Liver (tissue), 9 donors: Measurements from ENCODE around the gene SLC4A3. TPM values are rescaled to one million over a fixed set of nuclear protein-coding genes. Genes with fewer than 3 reads are reported as not detected.
"Not testable (repeated sequence)": the region's sequence is repeated elsewhere in the genome, so short reads cannot be mapped to it uniquely, and the experiment has no call there.

ENCODE experiments used
- DNase-seq: peaks from one replicate; pipeline ENCODE4 v3.0.0-alpha.2; 2017; ENCODE audit warnings: low spot score
- H3K27ac ChIP-seq, 2 donors: one replicate each; pipeline ENCODE4 v1.7.0; 2013; ENCODE audit warnings: inconsistent platforms in 2 of 2, low read length in 2 of 2, control low read depth in 1 of 2, low read depth in 1 of 2, mild to moderate bottlenecking in 1 of 2
- H3K27me3 ChIP-seq, 4 donors: one replicate each; pipeline versions ENCODE4 v1.6.1 to v1.7.0; 2013; ENCODE audit warnings: low read length in 3 of 4, inconsistent platforms in 1 of 4, mild to moderate bottlenecking in 1 of 4, moderate library complexity in 1 of 4; ENCODE audit not compliant: control insufficient read depth in 4 of 4, insufficient read depth in 4 of 4
- H3K36me3 ChIP-seq, 4 donors: one replicate each; pipeline versions ENCODE4 v1.6.1 to v1.7.0; 2013; ENCODE audit warnings: low read length in 3 of 4, mild to moderate bottlenecking in 3 of 4, low read depth in 1 of 4, moderate library complexity in 1 of 4; ENCODE audit not compliant: control insufficient read depth in 4 of 4, insufficient read depth in 3 of 4
- H3K4me1 ChIP-seq, 4 donors: one replicate each; pipeline versions ENCODE4 v1.6.1 to v1.7.0; 2013; ENCODE audit warnings: low read length in 3 of 4, mild to moderate bottlenecking in 3 of 4, moderate library complexity in 1 of 4; ENCODE audit not compliant: control insufficient read depth in 4 of 4, insufficient read depth in 4 of 4
- H3K4me3 ChIP-seq, 3 donors: one replicate each; pipeline versions ENCODE4 v1.6.1 to v1.7.0; 2013; ENCODE audit warnings: low read length in 3 of 3, control low read depth in 1 of 3, low read depth in 1 of 3, mild to moderate bottlenecking in 1 of 3
- H3K9ac ChIP-seq, 2 donors: one replicate each; pipeline ENCODE4 v1.7.0; 2013; ENCODE audit warnings: low read length in 2 of 2, mild to moderate bottlenecking in 2 of 2, moderate library complexity in 2 of 2, control low read depth in 1 of 2, low read depth in 1 of 2
- H3K9me3 ChIP-seq, 4 donors: one replicate each; pipeline versions ENCODE4 v1.6.1 to v1.7.0; 2013; ENCODE audit warnings: low read length in 3 of 4; ENCODE audit not compliant: control insufficient read depth in 4 of 4
- EGR1 ChIP-seq, 2 donors: IDR thresholded peaks; 2 replicates each; pipeline ENCODE4 v1.6.1; 2016 to 2018; ENCODE audit warnings: antibody characterized with exemption in 2 of 2, low read depth in 2 of 2
- FOXA1 ChIP-seq: IDR thresholded peaks from 2 replicates; pipeline ENCODE4 v1.6.1; 2016; ENCODE audit warnings: antibody characterized with exemption
- GABPA ChIP-seq, 2 donors: IDR thresholded peaks in 1 of 2; conservative IDR thresholded peaks in 1 of 2; 2 replicates each; pipeline ENCODE4 v1.6.1; 2016; ENCODE audit warnings: antibody characterized with exemption in 2 of 2, mild to moderate bottlenecking in 1 of 2, moderate library complexity in 1 of 2
- HNF4A ChIP-seq, 2 donors: conservative IDR thresholded peaks; 2 replicates each; pipeline ENCODE4 v1.6.1; 2016; ENCODE audit warnings: antibody characterized with exemption in 2 of 2, mild to moderate bottlenecking in 2 of 2
- HNF4G ChIP-seq: IDR thresholded peaks from 2 replicates; pipeline ENCODE4 v1.6.1; 2016; ENCODE audit warnings: antibody characterized with exemption
- MAX ChIP-seq: IDR thresholded peaks from 2 replicates; pipeline ENCODE4 v1.6.1; 2016; ENCODE audit warnings: antibody characterized with exemption
- NR2F2 ChIP-seq: IDR thresholded peaks from 2 replicates; pipeline ENCODE4 v1.6.1; 2016; ENCODE audit warnings: antibody characterized with exemption
- REST ChIP-seq: IDR thresholded peaks from 2 replicates; pipeline ENCODE4 v1.6.1; 2016; ENCODE audit warnings: antibody characterized with exemption, mild to moderate bottlenecking
- RXRA ChIP-seq, 2 donors: IDR thresholded peaks; 2 replicates each; pipeline ENCODE4 v1.6.1; 2017 to 2018; ENCODE audit warnings: antibody characterized with exemption in 2 of 2, mild to moderate bottlenecking in 1 of 2
- SP1 ChIP-seq: IDR thresholded peaks from 2 replicates; pipeline ENCODE4 v1.6.1; 2018; ENCODE audit warnings: antibody characterized with exemption, mild to moderate bottlenecking
- TAF1 ChIP-seq: conservative IDR thresholded peaks from 2 replicates; pipeline ENCODE4 v1.6.1; 2016; ENCODE audit warnings: antibody characterized with exemption, mild to moderate bottlenecking
- YY1 ChIP-seq: IDR thresholded peaks from 2 replicates; pipeline ENCODE4 v1.6.1; 2016; ENCODE audit warnings: antibody characterized with exemption, mild to moderate bottlenecking
- WGBS: extraction: QIAGEN DNeasy Blood & Tissue Kit; methylation state at CpG from one replicate; pipeline ENCODE4 v1.1.7; 2013; 5-methylcytosine and 5-hydroxymethylcytosine counted together
- polyA plus RNA-seq, 2 donors: library from polyadenylated mRNA; stranded (reverse) in 1 of 2; unstranded in 1 of 2; fragments of 200-250 nt in 1 of 2; fragments of >200 nt in 1 of 2; fragmentation: Nextera tagmentation in 1 of 2; extraction: Ambion mirVana in 1 of 2; gene quantifications; one replicate each; pipeline versions ENCODE4 v1.2.1 to v1.2.3, GENCODE V29; 2013 to 2015
- total RNA-seq, 2 donors: library from RNA; depleted of rRNA; stranded (reverse); fragments of >200 nt; gene quantifications; one replicate each; pipeline ENCODE4 v1.2.3, GENCODE V29; 2014
- TF ChIP-seq, protein P1 (sequence below): IDR thresholded peaks from 2 replicates; pipeline ENCODE4 v1.6.1; 2016; ENCODE audit warnings: antibody characterized with exemption
- donor health status: healthy.
- donor health status: healthy.
- donor health status: healthy.
- donor health status: healthy.
- donor health status: healthy.

The SLC4A3 gene
- total and polyA plus RNA-seq, 4 donors, result 0.08 to 0.19 (median 0.08) TPM

- TF ChIP-seq, protein P1, sequence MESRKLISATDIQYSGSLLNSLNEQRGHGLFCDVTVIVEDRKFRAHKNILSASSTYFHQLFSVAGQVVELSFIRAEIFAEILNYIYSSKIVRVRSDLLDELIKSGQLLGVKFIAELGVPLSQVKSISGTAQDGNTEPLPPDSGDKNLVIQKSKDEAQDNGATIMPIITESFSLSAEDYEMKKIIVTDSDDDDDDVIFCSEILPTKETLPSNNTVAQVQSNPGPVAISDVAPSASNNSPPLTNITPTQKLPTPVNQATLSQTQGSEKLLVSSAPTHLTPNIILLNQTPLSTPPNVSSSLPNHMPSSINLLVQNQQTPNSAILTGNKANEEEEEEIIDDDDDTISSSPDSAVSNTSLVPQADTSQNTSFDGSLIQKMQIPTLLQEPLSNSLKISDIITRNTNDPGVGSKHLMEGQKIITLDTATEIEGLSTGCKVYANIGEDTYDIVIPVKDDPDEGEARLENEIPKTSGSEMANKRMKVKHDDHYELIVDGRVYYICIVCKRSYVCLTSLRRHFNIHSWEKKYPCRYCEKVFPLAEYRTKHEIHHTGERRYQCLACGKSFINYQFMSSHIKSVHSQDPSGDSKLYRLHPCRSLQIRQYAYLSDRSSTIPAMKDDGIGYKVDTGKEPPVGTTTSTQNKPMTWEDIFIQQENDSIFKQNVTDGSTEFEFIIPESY, result no peak
- TF ChIP-seq GABPA (IDR thresholded peaks at IDR 0.05 in 1 of 2, conservative IDR thresholded peaks at IDR 0.05 in 1 of 2) (no peak), HNF4G (no peak), FOXA1 (no peak), HNF4A (conservative IDR thresholded peaks at IDR 0.05) (no peak), NR2F2 (no peak), SP1 (no peak), MAX (no peak)
Observed at GRCh38 chr2:219681694-219682300, 54.4 kb downstream of the SLC4A3 start (continued).

- H3K4me1 ChIP-seq, H3K36me3 ChIP-seq, H3K9me3 ChIP-seq, H3K9ac ChIP-seq, DNase-seq, H3K4me3 ChIP-seq, H3K27ac ChIP-seq, H3K27me3 ChIP-seq: not testable (repeated sequence)
- 65% methylated on average over 2 of the region's 2 CpGs for WGBS
Observed at GRCh38 chr2:219683474-219683873, 56.0 kb downstream of the SLC4A3 start.

DNA sequence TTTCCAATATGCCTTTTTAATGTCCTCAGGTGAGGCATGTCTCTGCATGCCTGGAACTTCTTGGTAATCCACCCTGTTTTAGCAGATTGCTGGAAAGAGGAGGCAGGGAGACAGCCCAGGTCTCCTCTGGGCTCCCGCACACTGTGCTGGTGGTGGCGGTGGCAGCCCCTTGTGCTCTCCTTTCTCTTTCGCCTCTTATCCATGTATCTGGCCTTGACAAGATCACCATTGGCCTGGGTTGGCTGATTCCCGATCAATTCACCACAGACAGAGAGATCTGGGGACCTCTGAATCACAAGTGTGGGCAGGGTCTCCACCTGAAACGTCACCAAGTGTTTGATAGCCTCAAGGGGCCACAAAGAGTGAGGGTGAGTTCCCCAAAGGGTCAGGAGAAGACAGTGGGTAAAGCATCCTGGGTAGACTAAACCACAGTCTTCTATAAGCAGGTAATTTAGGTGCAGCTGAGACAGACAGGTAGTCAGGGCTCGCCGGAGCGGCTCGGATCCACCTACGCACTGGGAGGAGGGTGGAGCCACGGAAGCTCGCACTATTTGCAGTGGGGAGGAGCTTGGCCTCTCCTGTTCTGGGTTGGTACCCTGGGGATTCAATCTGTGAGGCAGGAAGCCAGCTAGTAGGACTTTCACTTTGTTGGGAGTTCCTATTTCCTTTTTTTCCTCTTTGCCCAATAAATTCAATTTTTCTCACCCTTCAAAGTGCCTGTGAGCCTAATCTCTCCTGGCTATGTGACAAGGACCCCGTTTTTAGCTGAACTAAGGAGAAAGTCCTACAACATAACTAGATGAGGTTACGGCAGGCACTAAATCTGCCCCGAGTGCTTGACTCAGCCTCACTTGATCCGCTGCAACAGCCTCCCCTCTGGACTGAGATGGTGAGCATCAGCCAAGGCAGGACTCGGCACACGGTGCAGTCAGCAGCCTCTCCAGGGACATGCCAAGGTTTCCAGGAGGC, 57.6 kb downstream of the SLC4A3 start:
- DNase-seq, result peak; percentile 45
- Histone ChIP-seq H3K27me3 (peaks cover 0 to 2% (median 0%) of the 10 kb centered on the region in 4 donors), H3K4me3 (peak overlapping the region; percentile 30 to 85 (median 45)), H3K9me3 (peaks cover 0 to under 1% (median 0%) of the 10 kb centered on the region in 4 donors), H3K27ac (peak overlapping the region; percentile 28 to 42), H3K36me3 (no peaks in the 10 kb centered on the region), H3K9ac (peak overlapping the region in 1 of 2 donors; percentile 82), H3K4me1 (peaks cover 0 to 3% (median 0%) of the 10 kb centered on the region in 4 donors)
- WGBS, result 32% methylated on average over 18 of the region's 18 CpGs
- TF ChIP-seq TAF1, result peak; percentile 19
- no peak for TF ChIP-seq NR2F2
- TF ChIP-seq REST, result peak; percentile 44
- TF ChIP-seq EGR1 (IDR thresholded peaks at IDR 0.05; ENCODE audit: low read depth in 2 of 2), result peak; percentile 78 to 84
- peak in 1 of 2 donors; percentile 7 for TF ChIP-seq RXRA (IDR thresholded peaks at IDR 0.05)
- no peak for TF ChIP-seq YY1
- TF ChIP-seq GABPA (IDR thresholded peaks at IDR 0.05 in 1 of 2, conservative IDR thresholded peaks at IDR 0.05 in 1 of 2), result peak in 1 of 2 donors; percentile 69
